MCF 10A (cell line): ENCODE results near the gene PAGE2. TPM values are rescaled to one million over a fixed set of nuclear protein-coding genes. Genes with fewer than 3 reads are reported as not detected.

Experiments
- BruUV-seq: library from RNA; stranded (reverse); fragments of 400-500 nt; replicated peaks from 2 replicates; lab custom pipeline; 2021; lab: Mats Ljungman, UMichigan
- CTCF ChIA-PET: fragments of 300-600 bp; sonication (Branson Sonifier 250); formaldehyde crosslinking; extraction: SDS; loops from one replicate; lab custom pipeline; 2021; ENCODE audit warnings: antibody characterized with exemption, inconsistent platforms; lab: Yijun Ruan, JAX
- POLR2A ChIA-PET: fragments of 300-600, 350-650 bp; sonication (Branson Sonifier 250); formaldehyde crosslinking; extraction: SDS; loops from one replicate; lab custom pipeline; 2020; ENCODE audit warnings: antibody characterized with exemption, inconsistent platforms; lab: Yijun Ruan, JAX
- DNase-seq: peaks from one replicate; pipeline ENCODE4 v3.0.0-alpha.2; 2018; ENCODE audit not compliant: unreplicated experiment
- H3K27ac Mint-ChIP-seq: one replicate; pipeline ENCODE4 v1.8.0; 2022; ENCODE audit warnings: mild to moderate bottlenecking, low read depth, mixed read lengths; ENCODE audit not compliant: unreplicated experiment
- H3K27me3 Mint-ChIP-seq: one replicate; pipeline ENCODE4 v1.8.0; 2022; ENCODE audit warnings: mixed read lengths; ENCODE audit not compliant: insufficient read depth, unreplicated experiment
- H3K36me3 Mint-ChIP-seq: one replicate; pipeline ENCODE4 v1.8.0; 2022; ENCODE audit warnings: mild to moderate bottlenecking, moderate library complexity, mixed read lengths; ENCODE audit not compliant: insufficient read depth, unreplicated experiment
- H3K4me1 Mint-ChIP-seq: one replicate; pipeline ENCODE4 v1.8.0; 2022; ENCODE audit warnings: mixed read lengths; ENCODE audit not compliant: insufficient read depth, unreplicated experiment
- H3K4me3 Mint-ChIP-seq: one replicate; pipeline ENCODE4 v1.8.0; 2022; ENCODE audit warnings: mild to moderate bottlenecking, moderate library complexity, mixed read lengths; ENCODE audit not compliant: unreplicated experiment
- H3K9me3 Mint-ChIP-seq: one replicate; pipeline ENCODE4 v1.8.0; 2022; ENCODE audit warnings: mixed read lengths; ENCODE audit not compliant: unreplicated experiment
- CTCF ChIP-seq: fragments of 200-600 bp; IDR thresholded peaks from one replicate; pipeline ENCODE4 v1.8.0; 2022; ENCODE audit warnings: antibody characterized with exemption, mild to moderate bottlenecking; ENCODE audit not compliant: unreplicated experiment
- intact Hi-C: fragments of 100-400 bp; cut with micrococcal nuclease; formaldehyde crosslinking; loops from 2 replicates; pipeline ENCODE4 v1.14.1; 2022
- total RNA-seq: library from RNA; stranded (reverse); gene quantifications from 2 replicates; pipeline ENCODE4 v1.2.3, GENCODE V29; 2022

The PAGE2 gene
- total RNA-seq, 1 experiment from 2014 or later, result not detected

GRCh38 chrX:55123900-55124299 lies 35.1 kb downstream of the PAGE2 start:
- DNase-seq, result no peak
- CTCF ChIA-PET, result interaction anchor here (0.9 kb wide), 1 partner anchor 9 kb away, joined by 4 read pairs; no protein-coding TSS in a partner anchor
- no peak for TF ChIP-seq CTCF
- Mint-ChIP-seq H3K4me1 (peaks cover 6% of the 10 kb centered on the region), H3K9me3 (no peaks in the 10 kb centered on the region), H3K4me3 (no peak overlapping the region), H3K36me3 (no peaks in the 10 kb centered on the region), H3K27ac (no peak overlapping the region), H3K27me3 (peaks cover 84% of the 10 kb centered on the region)
- intact Hi-C loops, result no loop called here
- no TSS peak for BruUV-seq
- POLR2A ChIA-PET, result no interaction called here

GRCh38 chrX:55127692-55128091 lies 38.9 kb downstream of the PAGE2 start:
- Mint-ChIP-seq H3K4me3 (no peak overlapping the region), H3K4me1 (no peaks in the 10 kb centered on the region), H3K27me3 (peaks cover 61% of the 10 kb centered on the region), H3K27ac (no peak overlapping the region), H3K9me3 (no peaks in the 10 kb centered on the region), H3K36me3 (no peaks in the 10 kb centered on the region)
- intact Hi-C loops, result no loop called here
- DNase-seq, result peak; percentile 52
- CTCF ChIA-PET, result interaction anchor here (0.8 kb wide), 1 partner anchor 8 kb away, joined by 3 read pairs; no protein-coding TSS in a partner anchor
- BruUV-seq, result no TSS peak
- TF ChIP-seq CTCF, result no peak
- POLR2A ChIA-PET, result no interaction called here

- no peaks in the 10 kb centered on the region for H3K9me3 Mint-ChIP-seq
- no peaks in the 10 kb centered on the region for H3K36me3 Mint-ChIP-seq
- CTCF ChIA-PET, result no interaction called here
- DNase-seq, result no peak
- no peak overlapping the region for H3K4me3 Mint-ChIP-seq
- no peak for TF ChIP-seq CTCF
- peaks cover 61% of the 10 kb centered on the region for H3K27me3 Mint-ChIP-seq
- no TSS peak for BruUV-seq
- no peak overlapping the region for H3K27ac Mint-ChIP-seq
- intact Hi-C loops, result no loop called here
- H3K4me1 Mint-ChIP-seq, result no peaks in the 10 kb centered on the region
- POLR2A ChIA-PET, result no interaction called here
Measured at GRCh38 chrX:55129361-55129760, 40.5 kb downstream of the PAGE2 start.

- H3K4me1 Mint-ChIP-seq, result no peaks in the 10 kb centered on the region
- H3K27ac Mint-ChIP-seq, result no peak overlapping the region
- TF ChIP-seq CTCF, result no peak
- H3K27me3 Mint-ChIP-seq, result peaks cover 52% of the 10 kb centered on the region
- H3K36me3 Mint-ChIP-seq, result no peaks in the 10 kb centered on the region
- DNase-seq, result no peak
- intact Hi-C loops, result no loop called here
- no TSS peak for BruUV-seq
- POLR2A ChIA-PET, result no interaction called here
- no peak overlapping the region for H3K4me3 Mint-ChIP-seq
- H3K9me3 Mint-ChIP-seq, result no peaks in the 10 kb centered on the region
- CTCF ChIA-PET, result interaction anchor here (1.9 kb wide), 1 partner anchor 213 kb away, joined by 5 read pairs; no protein-coding TSS in a partner anchor
Measured at GRCh38 chrX:55130481-55130880, 41.7 kb downstream of the PAGE2 start.
